Muscle layer of colon (tissue), 2 donors: ENCODE results near the gene CSAG1.
"Not testable (repeated sequence)": the region's sequence is repeated elsewhere in the genome, so short reads cannot be mapped to it uniquely, and the experiment has no call there.

ENCODE experiments used
- H3K27ac ChIP-seq: one replicate; pipeline ENCODE4 v1.7.0; 2013; ENCODE audit warnings: low read depth, mild to moderate bottlenecking, low read length, moderate library complexity
- H3K27me3 ChIP-seq, 2 donors: one replicate each; pipeline ENCODE4 v1.7.0; 2013; ENCODE audit warnings: low read length in 2 of 2, mild to moderate bottlenecking in 2 of 2; ENCODE audit not compliant: insufficient read depth in 2 of 2, control insufficient read depth in 1 of 2
- H3K36me3 ChIP-seq: one replicate; pipeline ENCODE4 v1.7.0; 2013; ENCODE audit warnings: mild to moderate bottlenecking, low read length; ENCODE audit not compliant: insufficient read depth
- H3K4me1 ChIP-seq: one replicate; pipeline ENCODE4 v1.7.0; 2013; ENCODE audit warnings: mild to moderate bottlenecking, low read length; ENCODE audit not compliant: insufficient read depth
- H3K4me3 ChIP-seq, 2 donors: one replicate each; pipeline ENCODE4 v1.7.0; 2013; ENCODE audit warnings: low read length in 2 of 2, low read depth in 1 of 2, mild to moderate bottlenecking in 1 of 2, moderate library complexity in 1 of 2
- H3K9ac ChIP-seq: one replicate; pipeline ENCODE4 v1.7.0; 2013; ENCODE audit warnings: low read length
- H3K9me3 ChIP-seq: one replicate; pipeline ENCODE4 v1.7.0; 2013; ENCODE audit warnings: mild to moderate bottlenecking, low read length
- donor health status: abdominal sarcoma.
- donor health status: Adenocarcinoma of cecum.

CSAG1 gene, protein sequence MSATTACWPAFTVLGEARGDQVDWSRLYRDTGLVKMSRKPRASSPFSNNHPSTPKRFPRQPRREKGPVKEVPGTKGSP

DNA sequence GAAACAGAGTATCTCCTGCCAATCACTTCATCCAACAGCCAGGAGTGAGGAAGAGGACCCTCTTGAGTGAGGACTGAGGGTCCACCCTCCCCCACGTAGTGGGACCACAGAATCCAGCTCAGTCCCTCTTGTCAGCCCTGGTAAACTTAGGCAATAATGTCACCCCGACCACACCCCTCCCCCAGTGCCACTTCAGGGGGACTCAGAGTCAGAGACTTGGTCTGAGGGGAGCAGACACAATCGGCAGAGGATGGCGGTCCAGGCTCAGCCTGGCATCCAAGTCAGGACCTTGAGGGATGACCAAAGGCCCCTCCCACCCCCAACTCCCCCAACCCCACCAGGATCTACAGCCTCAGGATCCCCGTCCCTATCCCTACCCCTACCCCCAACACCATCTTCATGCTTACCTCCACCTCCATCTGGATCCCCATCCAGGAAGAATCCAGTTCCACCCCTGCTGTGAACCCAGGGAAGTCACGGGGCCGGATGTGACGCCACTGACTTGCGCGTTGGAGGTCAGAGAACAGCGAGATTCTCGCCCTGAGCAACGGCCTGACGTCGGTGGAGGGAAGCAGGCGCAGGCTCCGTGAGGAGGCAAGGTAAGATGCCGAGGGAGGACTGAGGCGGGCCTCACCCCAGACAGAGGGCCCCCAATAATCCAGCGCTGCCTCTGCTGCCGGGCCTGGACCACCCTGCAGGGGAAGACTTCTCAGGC is at the start of gene CSAG1, which contains the start of gene MAGEA12:
Gene CSAG1 (minus strand): TSS at position 461 of the 715 bp plus-strand sequence. CDS start 1,261 bp downstream, outside the sequence.
Gene MAGEA12 (plus strand): TSS at position 497 of the 715 bp plus-strand sequence. CDS start 2,405 bp downstream, outside the sequence.
- Histone ChIP-seq H3K36me3 (no peaks in the 10 kb centered on the region), H3K9ac (no peak within 1 kb of the TSS), H3K27me3 (no peaks in the 10 kb centered on the region), H3K27ac (no peak within 1 kb of the TSS), H3K9me3 (no peaks in the 10 kb centered on the region), H3K4me1 (no peaks in the 10 kb centered on the region), H3K4me3 (no peak within 1 kb of the TSS)

DNA sequence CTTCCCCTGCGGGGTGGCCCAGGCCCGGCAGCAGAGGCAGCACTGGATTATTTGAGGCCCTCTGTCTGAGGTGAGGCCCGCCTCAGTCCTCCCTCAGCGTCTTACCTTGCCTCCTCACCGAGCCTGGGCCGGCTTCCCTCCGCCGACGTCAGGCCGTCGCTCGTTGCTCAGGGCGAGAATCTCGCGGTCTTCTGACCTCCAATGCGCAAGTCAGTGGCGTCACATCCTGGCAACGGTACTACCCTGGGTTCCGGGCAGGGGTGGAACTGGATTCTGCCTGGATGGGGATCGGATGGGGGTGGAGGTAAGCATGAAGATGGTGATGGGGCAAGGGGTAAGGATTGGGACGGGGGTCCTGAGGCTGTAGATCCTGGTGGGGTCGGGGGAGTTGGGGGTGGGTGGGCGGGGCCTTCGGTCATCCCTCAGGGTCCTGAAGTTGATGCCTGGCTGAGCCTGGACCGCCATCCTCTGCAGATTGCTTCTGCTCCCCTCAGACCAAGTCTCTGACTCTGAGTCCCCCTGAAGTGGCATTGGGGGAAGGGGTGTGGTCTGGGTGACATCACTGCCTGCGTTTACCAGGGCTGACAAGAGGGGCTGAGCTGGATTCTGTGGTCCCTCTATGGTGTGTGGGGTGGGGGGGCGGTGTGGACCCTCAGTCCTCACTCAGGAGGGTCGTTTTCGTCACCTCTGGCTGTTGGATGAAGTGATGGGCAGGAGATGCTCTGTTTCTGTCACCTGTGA is 36.2 kb upstream of the CSAG1 start, which contains the start of gene MAGEA6:
Gene MAGEA6 (minus strand): TSS at position 141 of the 741 bp plus-strand sequence. CDS start 2,039 bp downstream, outside the sequence.
- H3K9me3 ChIP-seq, H3K9ac ChIP-seq, H3K36me3 ChIP-seq, H3K4me3 ChIP-seq, H3K4me1 ChIP-seq, H3K27ac ChIP-seq, H3K27me3 ChIP-seq: not testable (repeated sequence)

DNA sequence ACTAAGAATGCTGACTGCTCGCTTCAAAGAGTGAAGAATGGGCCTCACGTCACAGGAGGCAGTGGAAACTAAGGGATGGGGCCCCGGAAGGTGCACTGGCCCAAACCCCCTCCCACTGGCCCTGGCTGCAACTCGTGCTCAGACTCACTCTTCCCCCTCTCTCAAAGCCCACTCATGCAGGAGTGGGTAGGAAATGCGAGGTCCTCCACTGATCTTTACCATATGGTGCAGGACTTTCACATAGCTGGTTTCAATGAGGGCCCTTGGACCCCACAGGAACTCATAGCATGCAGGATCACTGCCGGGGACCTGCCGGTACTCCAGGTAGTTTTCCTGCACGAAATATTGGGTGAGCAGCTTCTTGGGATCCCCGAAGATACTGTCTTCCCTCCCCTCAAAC is 33.0 kb upstream of the CSAG1 start:
- not testable (repeated sequence) for H3K4me1 ChIP-seq, H3K9ac ChIP-seq, H3K36me3 ChIP-seq, H3K9me3 ChIP-seq, H3K27me3 ChIP-seq, H3K4me3 ChIP-seq, H3K27ac ChIP-seq

DNA sequence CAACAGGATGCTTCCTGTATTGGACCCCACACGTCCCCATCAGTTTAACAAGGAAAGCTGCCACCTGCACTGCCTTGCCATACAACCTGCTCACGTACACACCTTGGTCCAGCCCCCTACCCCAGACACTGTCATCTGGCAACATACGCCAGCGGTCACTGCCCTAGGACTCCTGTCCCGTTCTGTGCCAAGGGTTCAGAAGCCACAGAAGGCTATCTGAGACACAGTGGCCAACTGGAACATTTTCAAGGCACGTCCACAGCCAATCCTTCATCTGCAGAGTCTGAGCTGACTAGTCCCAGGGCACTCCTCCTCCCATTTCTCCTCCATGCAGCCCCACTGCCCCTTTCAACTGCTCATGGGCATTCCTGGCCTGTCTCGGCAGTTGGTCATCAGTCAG is 28.1 kb upstream of the CSAG1 start:
- not testable (repeated sequence) for H3K4me3 ChIP-seq

DNA sequence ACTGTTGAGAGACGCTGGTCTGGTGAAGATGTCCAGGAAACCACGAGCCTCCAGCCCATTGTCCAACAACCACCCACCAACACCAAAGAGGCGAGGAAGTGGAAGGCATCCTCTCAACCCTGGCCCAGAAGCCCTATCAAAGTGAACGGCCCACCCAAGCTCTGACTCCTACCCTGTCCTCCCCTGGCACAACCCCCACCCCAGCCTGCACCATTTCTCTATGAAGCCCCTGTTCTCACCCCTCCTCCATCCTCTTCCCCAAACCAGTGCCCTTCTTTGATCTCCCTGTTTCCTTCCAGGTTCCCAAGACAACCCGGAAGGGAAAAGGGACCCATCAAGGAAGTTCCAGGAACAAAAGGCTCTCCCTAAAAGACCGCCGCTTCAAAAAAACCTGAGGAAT is 26.0 kb upstream of the CSAG1 start:
- H3K9ac ChIP-seq, H3K27me3 ChIP-seq, H3K9me3 ChIP-seq, H3K27ac ChIP-seq, H3K4me3 ChIP-seq, H3K4me1 ChIP-seq, H3K36me3 ChIP-seq: not testable (repeated sequence)

More for the DNA sequence above, 28.1 kb upstream of the CSAG1 start:
- H3K4me1 ChIP-seq, H3K36me3 ChIP-seq, H3K9ac ChIP-seq, H3K27me3 ChIP-seq, H3K27ac ChIP-seq, H3K9me3 ChIP-seq: not testable (repeated sequence)

DNA sequence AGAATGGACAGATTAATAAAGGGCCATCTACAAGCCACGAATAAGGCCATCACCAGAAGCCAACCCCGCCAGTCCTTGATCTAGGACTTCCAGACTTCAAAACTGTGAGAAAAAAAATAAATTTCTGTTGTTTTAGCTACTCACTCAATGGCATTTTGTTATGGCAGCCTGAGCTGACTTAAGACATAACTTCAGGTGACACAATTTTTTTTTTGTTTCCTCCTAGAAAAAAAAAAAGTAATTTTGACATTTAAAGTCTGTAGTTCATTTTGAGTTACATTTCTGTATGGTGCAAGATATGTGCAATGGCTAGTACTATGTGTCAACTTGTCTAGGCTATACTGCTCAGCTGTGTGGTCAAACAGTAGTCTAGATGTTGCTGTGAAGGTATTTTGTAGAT is 25.4 kb upstream of the CSAG1 start, which contains the start of gene CSAG3:
Gene CSAG3 (plus strand): TSS at position 301 of the 400 bp plus-strand sequence.
- H3K4me3 ChIP-seq, H3K27ac ChIP-seq, H3K9me3 ChIP-seq, H3K27me3 ChIP-seq, H3K36me3 ChIP-seq, H3K9ac ChIP-seq, H3K4me1 ChIP-seq: not testable (repeated sequence)

DNA sequence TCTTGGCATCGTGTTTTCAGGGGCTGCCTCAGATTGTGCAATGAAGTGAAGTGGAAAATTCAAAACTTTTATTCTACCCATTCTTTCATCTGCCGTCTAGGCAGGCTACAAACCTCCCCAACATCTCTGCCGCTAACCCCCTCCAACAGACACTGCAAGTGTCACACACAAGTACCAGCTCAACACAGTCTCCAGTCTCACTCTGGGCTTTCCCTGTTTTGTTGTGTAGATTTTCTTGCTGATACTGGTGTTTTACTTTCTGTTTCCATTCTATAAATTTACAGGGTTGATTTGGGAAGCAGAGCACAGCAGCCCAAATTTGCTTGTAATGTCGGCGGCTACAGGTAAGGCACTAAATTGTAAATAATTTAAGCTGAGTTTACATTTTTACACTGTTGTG is 21.4 kb upstream of the CSAG1 start:
- H3K36me3 ChIP-seq, H3K9me3 ChIP-seq, H3K4me1 ChIP-seq, H3K4me3 ChIP-seq, H3K27ac ChIP-seq, H3K9ac ChIP-seq, H3K27me3 ChIP-seq: not testable (repeated sequence)

DNA sequence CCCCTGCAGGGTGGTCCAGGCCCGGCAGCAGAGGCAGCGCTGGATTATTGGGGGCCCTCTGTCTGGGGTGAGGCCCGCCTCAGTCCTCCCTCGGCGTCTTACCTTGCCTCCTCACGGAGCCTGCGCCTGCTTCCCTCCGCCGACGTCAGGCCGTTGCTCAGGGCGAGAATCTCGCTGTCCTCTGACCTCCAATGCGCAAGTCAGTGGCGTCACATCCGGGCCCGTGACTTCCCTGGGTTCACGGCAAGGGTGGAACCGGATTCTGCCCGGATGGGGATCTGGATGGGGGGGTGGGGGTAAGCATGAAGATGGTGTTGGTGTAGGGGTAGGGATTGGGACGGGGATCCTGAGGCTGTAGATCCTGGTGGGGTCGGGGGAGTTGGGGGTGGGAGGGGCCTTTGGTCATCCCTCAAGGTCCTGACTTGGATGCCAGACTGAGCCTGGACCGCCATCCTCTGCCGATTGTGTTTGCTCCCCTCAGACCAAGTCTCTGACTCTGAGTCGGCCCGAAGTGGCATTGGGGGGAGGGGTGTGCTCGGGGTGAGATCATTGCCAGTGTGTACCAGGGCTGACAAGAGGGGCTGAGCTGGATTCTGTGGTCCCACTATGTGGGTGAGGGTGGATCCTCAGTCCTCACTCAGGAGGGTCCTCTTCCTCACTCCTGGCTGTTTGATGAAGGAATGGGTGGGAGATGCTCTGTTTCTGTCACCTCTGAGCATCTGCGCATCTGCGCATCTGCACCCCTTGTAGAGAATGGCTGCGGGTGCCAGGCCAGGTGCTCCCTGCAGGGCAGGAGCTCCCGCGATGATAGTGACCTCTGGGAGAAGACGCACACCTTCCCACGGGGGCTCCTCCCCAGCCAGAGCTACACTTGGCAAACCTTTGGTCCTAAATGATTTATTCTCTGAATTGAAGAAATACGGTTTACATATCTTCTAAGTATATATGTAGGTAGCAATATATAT is 20.4 kb upstream of the CSAG1 start, which contains the start of gene MAGEA2:
Gene MAGEA2 (minus strand): TSS at position 157 of the 965 bp plus-strand sequence. CDS start 2,479 bp downstream, outside the sequence.
- not testable (repeated sequence) for H3K4me3 ChIP-seq, H3K4me1 ChIP-seq, H3K9me3 ChIP-seq, H3K27me3 ChIP-seq, H3K27ac ChIP-seq, H3K9ac ChIP-seq, H3K36me3 ChIP-seq

DNA sequence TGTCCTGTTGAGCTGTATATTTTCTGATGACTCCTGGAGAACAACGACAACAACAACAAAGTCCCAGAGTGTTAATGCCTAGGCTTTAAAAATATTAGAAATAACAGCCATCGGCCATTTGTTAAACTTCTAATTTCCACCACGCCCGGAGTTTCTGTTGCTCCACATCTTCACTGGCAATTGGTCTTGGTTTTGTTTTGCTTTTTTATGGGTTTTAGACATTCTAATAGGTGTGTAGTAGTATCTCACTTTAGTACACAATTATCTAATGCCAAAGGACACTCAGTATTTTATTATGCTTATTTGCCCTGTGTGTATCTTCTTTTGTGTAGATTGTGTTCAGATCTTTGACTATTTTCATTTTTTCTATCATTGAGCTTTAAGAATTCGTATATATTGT is 5.0 kb upstream of the CSAG1 start:
- Histone ChIP-seq H3K4me1 (no peaks in the 10 kb centered on the region), H3K27ac (no peak overlapping the region), H3K4me3 (no peak overlapping the region), H3K9me3 (no peaks in the 10 kb centered on the region), H3K27me3 (no peaks in the 10 kb centered on the region), H3K36me3 (no peaks in the 10 kb centered on the region), H3K9ac (no peak overlapping the region)

DNA sequence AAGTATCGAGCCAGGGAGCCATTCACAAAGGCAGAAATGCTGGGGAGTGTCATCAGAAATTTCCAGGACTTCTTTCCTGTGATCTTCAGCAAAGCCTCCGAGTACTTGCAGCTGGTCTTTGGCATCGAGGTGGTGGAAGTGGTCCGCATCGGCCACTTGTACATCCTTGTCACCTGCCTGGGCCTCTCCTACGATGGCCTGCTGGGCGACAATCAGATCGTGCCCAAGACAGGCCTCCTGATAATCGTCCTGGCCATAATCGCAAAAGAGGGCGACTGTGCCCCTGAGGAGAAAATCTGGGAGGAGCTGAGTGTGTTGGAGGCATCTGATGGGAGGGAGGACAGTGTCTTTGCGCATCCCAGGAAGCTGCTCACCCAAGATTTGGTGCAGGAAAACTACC is 3.0 kb upstream of the CSAG1 start:
- H3K4me3 ChIP-seq, H3K9ac ChIP-seq, H3K36me3 ChIP-seq, H3K4me1 ChIP-seq, H3K27me3 ChIP-seq, H3K9me3 ChIP-seq, H3K27ac ChIP-seq: not testable (repeated sequence)
